Peyer's patch (tissue), 4 donors: Measurements from ENCODE around the gene CCM2. TPM values are rescaled to one million over a fixed set of nuclear protein-coding genes. Genes with fewer than 3 reads are reported as not detected.

Source experiments
- DNase-seq, 3 donors: peaks; one replicate each; pipeline ENCODE4 v3.0.0-alpha.2; 2017 to 2019
- H3K27ac ChIP-seq, 4 donors: fragments of 200-600 bp; sonication (generic); one replicate each; pipeline ENCODE4 v1.5.1; 2016 to 2019
- H3K27me3 ChIP-seq, 2 donors: fragments of 200-600 bp; sonication (generic); one replicate each; pipeline ENCODE4 v1.5.1; 2019
- H3K36me3 ChIP-seq, 3 donors: fragments of 200-600 bp; sonication (generic); one replicate each; pipeline ENCODE4 v1.5.1; 2016 to 2019
- H3K4me1 ChIP-seq, 4 donors: fragments of 200-600 bp; sonication (generic); one replicate each; pipeline ENCODE4 v1.5.1; 2016 to 2019
- H3K4me3 ChIP-seq, 4 donors: fragments of 200-600 bp; sonication (generic); 1 replicate in 3 of 4; 2 replicates in 1 of 4; pipeline ENCODE4 v1.5.1; 2016 to 2019; ENCODE audit warnings: mild to moderate bottlenecking in 1 of 4
- H3K9me3 ChIP-seq, 4 donors: fragments of 200-600 bp; sonication (generic); one replicate each; pipeline ENCODE4 v1.5.1; 2016 to 2019; ENCODE audit warnings: mild to moderate bottlenecking in 1 of 4
- POLR2A ChIP-seq, 2 donors: fragments of 450-650 bp; IDR thresholded peaks; one replicate each; pipeline ENCODE4 v1.5.1; 2017; ENCODE audit warnings: antibody characterized with exemption in 2 of 2, mild to moderate bottlenecking in 2 of 2, moderate library complexity in 2 of 2
- total RNA-seq, 4 donors: library from RNA; depleted of rRNA; stranded (reverse); fragments of >200 nt; gene quantifications; one replicate each; pipeline ENCODE4 v1.1.0, GENCODE V29; 2016
- TF ChIP-seq, protein P1 (sequence below), 6 experiments: fragments of 450-650 bp in 4 of 6; fragments of 200-600 bp in 2 of 6; sonication (generic) in 1 of 6; IDR thresholded peaks; one replicate each; pipeline ENCODE4 v1.5.1; 2017 to 2019; ENCODE audit warnings: antibody characterized with exemption in 6 of 6, mild to moderate bottlenecking in 3 of 6, moderate library complexity in 1 of 6

CCM2 gene
- total RNA-seq, 4 donors from 2014 or later: 23.3 to 49.5 (median 32.5) TPM

DNA sequence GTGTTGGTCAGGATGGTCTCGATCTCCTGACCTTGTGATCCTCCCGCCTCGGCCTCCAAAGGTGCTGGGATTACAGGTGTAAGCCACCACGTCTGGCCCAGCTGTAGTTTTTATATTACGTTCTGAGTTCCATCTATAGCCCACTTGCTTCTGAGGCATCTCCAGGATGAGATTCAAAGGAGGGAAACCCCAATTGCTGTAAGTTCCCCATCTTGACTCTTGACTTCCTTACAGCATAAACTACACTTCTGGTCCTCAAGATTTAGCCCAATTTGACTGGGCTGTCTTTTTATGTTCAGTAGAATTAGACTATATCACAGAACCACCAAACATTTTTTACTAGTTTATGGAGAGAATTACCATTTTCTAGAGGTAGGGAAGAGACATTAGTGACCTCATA, 44.3 kb downstream of the CCM2 start:
- DNase-seq: no peak
- H3K36me3 ChIP-seq: peaks cover 0 to 53% (median 0%) of the 10 kb centered on the region in 3 donors

DNA sequence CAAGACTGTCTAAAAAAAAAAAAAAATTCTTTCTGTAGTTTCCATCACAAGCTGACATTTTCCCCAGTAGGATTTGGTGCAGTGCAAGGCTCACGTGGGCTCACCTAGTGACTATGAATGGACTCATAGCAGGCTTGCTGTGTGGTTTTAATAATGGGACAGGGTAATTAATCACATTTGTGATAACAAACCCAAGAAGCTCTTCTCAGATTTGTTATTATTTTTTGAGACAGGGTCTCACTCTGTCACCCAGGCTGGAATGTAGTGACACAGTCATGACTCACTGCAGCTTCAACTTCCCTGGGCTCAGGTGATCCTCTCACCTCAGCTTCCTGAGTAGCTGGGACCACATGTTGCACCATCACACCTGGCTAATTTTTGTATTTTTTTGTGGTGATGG, 48.7 kb downstream of the CCM2 start:
- TF ChIP-seq POLR2A (IDR thresholded peaks at IDR 0.05): no peak
- TF ChIP-seq, protein P1, sequence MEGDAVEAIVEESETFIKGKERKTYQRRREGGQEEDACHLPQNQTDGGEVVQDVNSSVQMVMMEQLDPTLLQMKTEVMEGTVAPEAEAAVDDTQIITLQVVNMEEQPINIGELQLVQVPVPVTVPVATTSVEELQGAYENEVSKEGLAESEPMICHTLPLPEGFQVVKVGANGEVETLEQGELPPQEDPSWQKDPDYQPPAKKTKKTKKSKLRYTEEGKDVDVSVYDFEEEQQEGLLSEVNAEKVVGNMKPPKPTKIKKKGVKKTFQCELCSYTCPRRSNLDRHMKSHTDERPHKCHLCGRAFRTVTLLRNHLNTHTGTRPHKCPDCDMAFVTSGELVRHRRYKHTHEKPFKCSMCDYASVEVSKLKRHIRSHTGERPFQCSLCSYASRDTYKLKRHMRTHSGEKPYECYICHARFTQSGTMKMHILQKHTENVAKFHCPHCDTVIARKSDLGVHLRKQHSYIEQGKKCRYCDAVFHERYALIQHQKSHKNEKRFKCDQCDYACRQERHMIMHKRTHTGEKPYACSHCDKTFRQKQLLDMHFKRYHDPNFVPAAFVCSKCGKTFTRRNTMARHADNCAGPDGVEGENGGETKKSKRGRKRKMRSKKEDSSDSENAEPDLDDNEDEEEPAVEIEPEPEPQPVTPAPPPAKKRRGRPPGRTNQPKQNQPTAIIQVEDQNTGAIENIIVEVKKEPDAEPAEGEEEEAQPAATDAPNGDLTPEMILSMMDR (IDR thresholded peaks at IDR 0.05): no peak
- peak in 1 of 3 donors; percentile 24 for DNase-seq
- Histone ChIP-seq H3K9me3 (no peaks in the 10 kb centered on the region), H3K4me1 (no peaks in the 10 kb centered on the region), H3K27ac (no peak overlapping the region), H3K36me3 (peaks cover 0 to 29% (median 0%) of the 10 kb centered on the region in 3 donors), H3K27me3 (no peaks in the 10 kb centered on the region), H3K4me3 (no peak overlapping the region)

More for the DNA sequence above, 44.3 kb downstream of the CCM2 start:
- no peak overlapping the region for H3K4me3 ChIP-seq
- no peak overlapping the region for H3K27ac ChIP-seq
- H3K27me3 ChIP-seq: no peaks in the 10 kb centered on the region
- TF ChIP-seq POLR2A (IDR thresholded peaks at IDR 0.05): no peak
- TF ChIP-seq, protein P1 (IDR thresholded peaks at IDR 0.05): no peak
- no peaks in the 10 kb centered on the region for H3K4me1 ChIP-seq
- H3K9me3 ChIP-seq: no peaks in the 10 kb centered on the region

DNA sequence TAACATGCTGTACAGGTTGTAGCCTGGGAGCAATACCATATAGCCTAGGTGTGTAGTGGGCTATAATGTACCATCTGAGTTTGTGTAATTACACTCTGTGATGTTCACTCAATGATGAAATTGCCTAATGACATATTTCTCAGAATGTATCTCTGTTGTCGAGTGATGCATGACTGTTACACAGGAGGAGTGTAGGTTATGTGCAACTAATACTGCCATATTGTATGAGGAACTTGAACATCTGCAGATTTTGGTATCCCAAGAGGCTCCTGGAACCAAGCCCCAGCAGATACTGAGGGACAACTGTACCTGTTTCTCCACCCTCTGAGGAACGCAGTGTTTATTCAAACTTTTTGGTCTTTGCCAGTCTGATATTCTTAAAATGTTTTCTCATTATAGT, 50.2 kb downstream of the CCM2 start:
- no peak for DNase-seq
- no peaks in the 10 kb centered on the region for H3K9me3 ChIP-seq
- H3K4me3 ChIP-seq: no peak overlapping the region
- H3K4me1 ChIP-seq: no peaks in the 10 kb centered on the region
- no peak overlapping the region for H3K27ac ChIP-seq
- TF ChIP-seq, protein P1 (IDR thresholded peaks at IDR 0.05): no peak
- no peak for TF ChIP-seq POLR2A (IDR thresholded peaks at IDR 0.05)
- H3K36me3 ChIP-seq: peaks cover 0 to 24% (median 0%) of the 10 kb centered on the region in 3 donors
- H3K27me3 ChIP-seq: no peaks in the 10 kb centered on the region

DNA sequence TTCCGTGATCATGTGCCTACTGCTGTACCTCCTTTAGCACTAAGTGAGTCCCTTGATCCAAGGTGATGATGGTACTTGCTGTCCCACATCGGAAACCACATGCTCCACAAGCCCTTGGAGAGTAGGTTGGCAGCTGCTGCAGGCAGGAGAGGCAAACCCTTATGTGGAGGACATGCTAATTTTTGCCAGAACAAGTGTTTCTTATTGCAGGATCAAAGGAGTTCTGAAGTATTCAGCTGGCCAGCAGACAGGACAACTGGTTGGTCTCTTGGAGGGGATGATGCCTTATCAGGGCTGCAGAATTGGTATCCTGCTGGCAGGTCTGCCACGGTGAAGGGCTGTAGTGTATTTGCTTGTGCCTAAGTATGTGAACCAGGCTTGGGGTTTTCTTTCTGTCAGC, 52.0 kb downstream of the CCM2 start:
- Histone ChIP-seq H3K9me3 (no peaks in the 10 kb centered on the region), H3K4me1 (no peaks in the 10 kb centered on the region), H3K4me3 (no peak overlapping the region), H3K36me3 (peaks cover 0 to 16% (median 0%) of the 10 kb centered on the region in 3 donors), H3K27me3 (no peaks in the 10 kb centered on the region), H3K27ac (no peak overlapping the region)
- no peak for TF ChIP-seq POLR2A (IDR thresholded peaks at IDR 0.05)
- TF ChIP-seq, protein P1 (IDR thresholded peaks at IDR 0.05): no peak
- DNase-seq: peak in 1 of 3 donors; percentile 19

DNA sequence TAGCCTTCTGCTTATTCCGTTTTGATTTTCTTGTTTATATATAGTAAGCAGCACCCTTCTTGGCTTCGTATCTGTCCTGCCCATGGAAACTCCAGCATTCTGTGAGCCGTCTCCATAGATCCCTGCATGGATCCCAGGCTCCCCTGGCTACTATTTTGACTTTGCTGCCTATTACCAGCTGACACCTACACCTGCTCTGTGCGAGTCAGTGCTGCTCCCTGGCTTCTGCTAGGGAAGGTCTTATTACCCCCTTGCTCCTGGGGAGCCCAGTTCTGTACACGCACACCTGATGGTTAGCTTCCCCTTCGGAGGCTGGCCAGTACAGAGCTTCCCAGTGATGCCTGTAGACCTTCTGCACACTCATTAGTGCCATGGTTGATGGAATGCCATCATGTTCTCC, 53.4 kb downstream of the CCM2 start:
- H3K27ac ChIP-seq: no peak overlapping the region
- no peak for TF ChIP-seq POLR2A (IDR thresholded peaks at IDR 0.05)
- TF ChIP-seq, protein P1 (IDR thresholded peaks at IDR 0.05): no peak
- H3K4me3 ChIP-seq: no peak overlapping the region
- DNase-seq: peak in 1 of 3 donors; percentile 18
- peaks cover 0 to 12% (median 0%) of the 10 kb centered on the region in 3 donors for H3K36me3 ChIP-seq
- H3K27me3 ChIP-seq: no peaks in the 10 kb centered on the region
- H3K4me1 ChIP-seq: no peaks in the 10 kb centered on the region
- no peaks in the 10 kb centered on the region for H3K9me3 ChIP-seq

DNA sequence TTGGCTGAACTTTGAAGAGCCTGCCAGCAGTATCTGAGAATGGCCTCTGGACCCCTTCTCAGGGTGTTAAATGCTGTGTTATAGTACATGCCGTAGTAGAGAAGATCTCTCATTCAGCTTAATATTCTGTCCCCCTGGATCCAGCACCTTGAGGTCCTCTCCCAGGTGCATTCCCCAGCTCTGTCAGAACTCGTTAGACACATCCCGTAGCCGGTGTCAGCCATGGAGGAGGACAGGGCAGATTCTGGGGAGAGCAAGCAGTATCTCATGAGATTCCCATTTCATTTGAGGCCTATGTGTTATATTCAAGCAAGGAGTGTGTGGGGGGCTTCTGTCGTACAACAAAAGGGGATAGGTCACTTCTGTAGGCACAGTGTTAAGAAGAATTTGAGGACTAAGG, 53.9 kb downstream of the CCM2 start:
- Histone ChIP-seq H3K27me3 (no peaks in the 10 kb centered on the region), H3K4me1 (no peaks in the 10 kb centered on the region), H3K4me3 (no peak overlapping the region), H3K9me3 (no peaks in the 10 kb centered on the region), H3K27ac (no peak overlapping the region), H3K36me3 (peaks cover 0 to 10% (median 0%) of the 10 kb centered on the region in 3 donors)
- DNase-seq: peak in 1 of 3 donors; percentile 22
- TF ChIP-seq POLR2A (IDR thresholded peaks at IDR 0.05): no peak
- TF ChIP-seq, protein P1 (IDR thresholded peaks at IDR 0.05): no peak
